Hepatocyte (in vitro differentiated cells): ENCODE data around the gene FAF1. TPM values are rescaled to one million over a fixed set of nuclear protein-coding genes. Genes with fewer than 3 reads are reported as not detected.
"Not testable (repeated sequence)": the region's sequence is repeated elsewhere in the genome, so short reads cannot be mapped to it uniquely, and the experiment has no call there.

Source experiments
- DNase-seq: peaks from one replicate; pipeline ENCODE4 v3.0.0-alpha.2; 2016; ENCODE audit warnings: low spot score
- H2AFZ ChIP-seq: fragments of 200-600 bp; sonication (generic); 2 replicates; pipeline ENCODE4 v1.6.0; 2016; ENCODE audit warnings: antibody characterized with exemption, mild to moderate bottlenecking
- H3K27ac ChIP-seq: fragments of 200-600 bp; sonication (generic); 2 replicates; pipeline ENCODE4 v1.5.1; 2016; ENCODE audit warnings: mild to moderate bottlenecking
- H3K27me3 ChIP-seq: fragments of 200-600 bp; sonication (generic); 2 replicates; pipeline ENCODE4 v1.6.1; 2016
- H3K36me3 ChIP-seq: fragments of 200-600 bp; sonication (generic); replicated peaks from 2 replicates; pipeline ENCODE4 v1.5.1; 2016; ENCODE audit warnings: low read depth; ENCODE audit not compliant: insufficient read depth
- H3K4me1 ChIP-seq: fragments of 200-600 bp; sonication (generic); 2 replicates; pipeline ENCODE4 v1.5.1; 2016; ENCODE audit warnings: mild to moderate bottlenecking, moderate library complexity; ENCODE audit not compliant: insufficient read depth
- H3K4me2 ChIP-seq: fragments of 200-600 bp; sonication (generic); 2 replicates; pipeline ENCODE4 v1.6.0; 2016
- H3K4me3 ChIP-seq: fragments of 200-600 bp; sonication (generic); 2 replicates; pipeline ENCODE4 v1.5.1; 2016; ENCODE audit warnings: mild to moderate bottlenecking
- H3K79me2 ChIP-seq: fragments of 200-600 bp; sonication (generic); 2 replicates; pipeline ENCODE4 v1.6.0; 2017; ENCODE audit warnings: mild to moderate bottlenecking
- H3K9me2 ChIP-seq: fragments of 200-600 bp; sonication (generic); replicated peaks from 2 replicates; pipeline ENCODE4 v1.6.0; 2017; ENCODE audit warnings: mild to moderate bottlenecking; ENCODE audit not compliant: insufficient read depth
- H3K9me3 ChIP-seq: fragments of 200-600 bp; sonication (generic); 2 replicates; pipeline ENCODE4 v1.5.1; 2016; ENCODE audit warnings: low read depth, mild to moderate bottlenecking
- H4K20me1 ChIP-seq: fragments of 200-600 bp; sonication (generic); 2 replicates; pipeline ENCODE4 v1.6.0; 2016; ENCODE audit warnings: mild to moderate bottlenecking; ENCODE audit not compliant: insufficient read depth, poor library complexity, severe bottlenecking
- EZH2 ChIP-seq: fragments of 200-600 bp; sonication (generic); IDR thresholded peaks from 2 replicates; pipeline ENCODE4 v1.6.1; 2016; ENCODE audit warnings: antibody characterized with exemption, mild to moderate bottlenecking, borderline replicate concordance
- EZH2phosphoT487 ChIP-seq: fragments of 200-600 bp; sonication (generic); IDR thresholded peaks from one replicate; pipeline ENCODE4 v1.6.1; 2018; ENCODE audit warnings: antibody characterized with exemption, mild to moderate bottlenecking, low read depth, moderate library complexity; ENCODE audit not compliant: unreplicated experiment, severe bottlenecking
- WGBS: methylation state at CpG from one replicate; pipeline ENCODE4 v1.1.6; 2016; ENCODE audit warnings: low lambda C conversion rate; ENCODE audit errors: missing lambda C conversion rate; 5-methylcytosine and 5-hydroxymethylcytosine counted together
- polyA plus RNA-seq: library from polyadenylated mRNA; unstranded; fragments of >200 nt; fragmentation: Nextera tagmentation; extraction: Ambion mirVana; gene quantifications from 2 replicates; pipeline ENCODE4 v1.2.1, GENCODE V29; 2016
- total RNA-seq: library from RNA; depleted of rRNA; stranded (reverse); fragments of >200 nt; gene quantifications from 2 replicates; pipeline ENCODE4 v1.2.3, GENCODE V29; 2014
- TF ChIP-seq, protein P1 (sequence below): fragments of 200-600 bp; sonication (generic); IDR thresholded peaks from 2 replicates; pipeline ENCODE4 v1.5.1; 2016; ENCODE audit warnings: antibody characterized with exemption, mild to moderate bottlenecking; ENCODE audit not compliant: poor library complexity

FAF1 gene
- total and polyA plus RNA-seq, 2 experiments from 2014 or later = 25.7 to 35.5 TPM

DNA sequence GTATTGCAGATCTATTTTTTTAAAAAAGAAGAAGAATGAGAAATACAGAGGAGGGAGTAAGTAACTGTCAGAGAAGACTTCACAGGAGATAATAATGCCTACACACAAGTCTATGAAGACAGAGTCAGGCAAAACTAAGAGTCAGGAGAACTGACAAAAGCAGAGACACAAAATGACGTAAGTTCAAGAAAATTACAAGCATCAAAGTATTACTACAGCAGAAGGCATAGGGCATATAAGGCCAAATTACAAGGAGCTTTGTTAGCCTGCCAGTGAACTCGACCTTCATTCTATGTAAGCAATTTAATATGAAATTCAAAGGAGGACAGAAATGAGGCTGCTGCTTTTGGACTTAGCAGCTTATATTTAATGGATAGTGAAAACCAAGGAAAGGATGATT is 23.7 kb downstream of the FAF1 start:
- Histone ChIP-seq H3K4me2 (no peak overlapping the region), H4K20me1 (no peaks in the 10 kb centered on the region), H3K4me3 (no peak overlapping the region), H3K4me1 (no peaks in the 10 kb centered on the region), H2AFZ (no peak overlapping the region), H3K27ac (no peak overlapping the region), H3K36me3 (no peaks in the 10 kb centered on the region), H3K9me3 (no peaks in the 10 kb centered on the region), H3K27me3 (no peaks in the 10 kb centered on the region), H3K9me2 (no peaks in the 10 kb centered on the region), H3K79me2 (peaks cover 76% of the 10 kb centered on the region)
- DNase-seq = no peak
- 94% methylated on average over 2 of the region's 2 CpGs for WGBS
- TF ChIP-seq EZH2 (no peak), EZH2phosphoT487 (no peak)
- TF ChIP-seq, protein P1, sequence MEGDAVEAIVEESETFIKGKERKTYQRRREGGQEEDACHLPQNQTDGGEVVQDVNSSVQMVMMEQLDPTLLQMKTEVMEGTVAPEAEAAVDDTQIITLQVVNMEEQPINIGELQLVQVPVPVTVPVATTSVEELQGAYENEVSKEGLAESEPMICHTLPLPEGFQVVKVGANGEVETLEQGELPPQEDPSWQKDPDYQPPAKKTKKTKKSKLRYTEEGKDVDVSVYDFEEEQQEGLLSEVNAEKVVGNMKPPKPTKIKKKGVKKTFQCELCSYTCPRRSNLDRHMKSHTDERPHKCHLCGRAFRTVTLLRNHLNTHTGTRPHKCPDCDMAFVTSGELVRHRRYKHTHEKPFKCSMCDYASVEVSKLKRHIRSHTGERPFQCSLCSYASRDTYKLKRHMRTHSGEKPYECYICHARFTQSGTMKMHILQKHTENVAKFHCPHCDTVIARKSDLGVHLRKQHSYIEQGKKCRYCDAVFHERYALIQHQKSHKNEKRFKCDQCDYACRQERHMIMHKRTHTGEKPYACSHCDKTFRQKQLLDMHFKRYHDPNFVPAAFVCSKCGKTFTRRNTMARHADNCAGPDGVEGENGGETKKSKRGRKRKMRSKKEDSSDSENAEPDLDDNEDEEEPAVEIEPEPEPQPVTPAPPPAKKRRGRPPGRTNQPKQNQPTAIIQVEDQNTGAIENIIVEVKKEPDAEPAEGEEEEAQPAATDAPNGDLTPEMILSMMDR = no peak

GRCh38 chr1:50935276-50935675 is 24.8 kb downstream of the FAF1 start:
- not testable (repeated sequence) for H4K20me1 ChIP-seq, H3K9me3 ChIP-seq

GRCh38 chr1:50934838-50935237 is 25.2 kb downstream of the FAF1 start:
- Histone ChIP-seq H3K4me3 (no peak overlapping the region), H4K20me1 (no peaks in the 10 kb centered on the region)

More at GRCh38 chr1:50935276-50935675, 24.8 kb downstream of the FAF1 start:
- not testable (repeated sequence) for H3K36me3 ChIP-seq, H3K4me3 ChIP-seq, H3K4me1 ChIP-seq, DNase-seq, H3K27ac ChIP-seq, H3K4me2 ChIP-seq, H3K27me3 ChIP-seq, H3K9me2 ChIP-seq, H2AFZ ChIP-seq
- peaks cover 66% of the 10 kb centered on the region for H3K79me2 ChIP-seq
- WGBS = 94% methylated on average over 2 of the region's 2 CpGs

DNA sequence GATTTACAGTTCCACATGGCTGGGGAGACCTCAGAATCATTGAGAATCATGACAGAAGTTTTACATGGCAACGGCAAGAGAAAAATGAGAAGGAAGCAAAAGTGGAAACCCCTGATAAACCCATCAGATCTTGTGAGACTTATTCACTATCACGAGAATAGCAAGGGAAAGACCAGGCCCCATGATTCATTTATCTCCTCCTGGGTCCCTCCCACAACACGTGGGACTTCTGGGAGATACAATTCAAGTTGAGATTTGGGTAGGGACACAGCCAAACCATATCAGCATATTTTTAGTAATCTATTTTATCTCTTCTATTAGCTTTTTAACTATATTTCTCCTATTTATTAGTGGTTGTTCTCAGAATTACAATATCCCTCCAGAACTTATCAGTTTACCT is 26.3 kb downstream of the FAF1 start:
- 93% methylated on average over 3 of the region's 3 CpGs for WGBS
- not testable (repeated sequence) for H3K9me3 ChIP-seq, H4K20me1 ChIP-seq, H3K9me2 ChIP-seq, H2AFZ ChIP-seq, H3K4me2 ChIP-seq, H3K4me1 ChIP-seq, H3K36me3 ChIP-seq, H3K27me3 ChIP-seq, DNase-seq, H3K27ac ChIP-seq, H3K4me3 ChIP-seq
- peaks cover 60% of the 10 kb centered on the region for H3K79me2 ChIP-seq

More at GRCh38 chr1:50934838-50935237, 25.2 kb downstream of the FAF1 start:
- no peaks in the 10 kb centered on the region for H3K4me1 ChIP-seq
- no peaks in the 10 kb centered on the region for H3K27me3 ChIP-seq
- TF ChIP-seq EZH2 (no peak), EZH2phosphoT487 (no peak)
- TF ChIP-seq, protein P1 = no peak
- no peak for DNase-seq
- no peaks in the 10 kb centered on the region for H3K36me3 ChIP-seq
- H3K9me3 ChIP-seq = no peaks in the 10 kb centered on the region
- H3K9me2 ChIP-seq = no peaks in the 10 kb centered on the region
- peaks cover 65% of the 10 kb centered on the region for H3K79me2 ChIP-seq
- H3K27ac ChIP-seq = no peak overlapping the region
- H2AFZ ChIP-seq = no peak overlapping the region
- no peak overlapping the region for H3K4me2 ChIP-seq

- peaks cover 46% of the 10 kb centered on the region for H3K79me2 ChIP-seq
- 92% methylated on average over 4 of the region's 4 CpGs for WGBS
- not testable (repeated sequence) for H3K4me1 ChIP-seq, H3K27me3 ChIP-seq, H3K4me2 ChIP-seq, H3K36me3 ChIP-seq, H3K27ac ChIP-seq, H3K4me3 ChIP-seq, H3K9me2 ChIP-seq, H4K20me1 ChIP-seq, DNase-seq, H3K9me3 ChIP-seq, H2AFZ ChIP-seq
These were observed 28.0 kb downstream of the FAF1 start for GRCh38 chr1:50932043-50932442.
